Parathyroid adenoma (tissue), 2 donors: ENCODE data around the gene ADGRD2.

Experiments
- H2AFZ ChIP-seq: fragments of 300-600 bp; sonication (generic); one replicate; pipeline ENCODE4 v1.7.0; 2017; ENCODE audit warnings: antibody characterized with exemption, mild to moderate bottlenecking
- H3K27ac ChIP-seq: fragments of 300-600 bp; sonication (generic); one replicate; pipeline ENCODE4 v1.7.0; 2017
- H3K27me3 ChIP-seq: fragments of 300-600 bp; sonication (generic); one replicate; pipeline ENCODE4 v1.7.0; 2017; ENCODE audit warnings: low read length; ENCODE audit not compliant: control insufficient read depth, insufficient read depth
- H3K36me3 ChIP-seq: fragments of 300-600 bp; sonication (generic); one replicate; pipeline ENCODE4 v1.7.0; 2017; ENCODE audit warnings: low read length; ENCODE audit not compliant: control insufficient read depth, insufficient read depth
- H3K4me1 ChIP-seq: fragments of 300-600 bp; sonication (generic); one replicate; pipeline ENCODE4 v1.7.0; 2017; ENCODE audit warnings: control low read depth
- H3K4me2 ChIP-seq: fragments of 300-600 bp; sonication (generic); one replicate; pipeline ENCODE4 v1.7.0; 2017; ENCODE audit warnings: low read length
- H3K4me3 ChIP-seq: fragments of 300-600 bp; sonication (generic); one replicate; pipeline ENCODE4 v1.7.0; 2017; ENCODE audit warnings: low read depth, low read length
- H3K79me2 ChIP-seq: fragments of 300-600 bp; sonication (generic); one replicate; pipeline ENCODE4 v1.7.0; 2017; ENCODE audit warnings: control low read depth
- H3K9ac ChIP-seq: fragments of 300-600 bp; sonication (generic); one replicate; pipeline ENCODE4 v1.7.0; 2017; ENCODE audit warnings: mild to moderate bottlenecking
- H3K9me3 ChIP-seq: fragments of 300-600 bp; sonication (generic); one replicate; pipeline ENCODE4 v1.7.0; 2017; ENCODE audit warnings: low read length; ENCODE audit not compliant: control insufficient read depth
- CTCF ChIP-seq: fragments of 300-600 bp; sonication (generic); IDR thresholded peaks from one replicate; pipeline ENCODE4 v1.7.0; 2017; ENCODE audit warnings: antibody characterized with exemption, mild to moderate bottlenecking
- donor health status: primary hyperparathyroidism.

The ADGRD2 gene

GRCh38 chr9:124429530-124429867, 20.8 kb upstream of the ADGRD2 start:
- Histone ChIP-seq H3K27me3 (no peaks in the 10 kb centered on the region), H3K4me2 (no peak overlapping the region), H2AFZ (no peak overlapping the region), H3K4me3 (no peak overlapping the region), H3K79me2 (no peaks in the 10 kb centered on the region), H3K36me3 (no peaks in the 10 kb centered on the region), H3K9me3 (no peaks in the 10 kb centered on the region), H3K4me1 (no peaks in the 10 kb centered on the region), H3K27ac (no peak overlapping the region), H3K9ac (no peak overlapping the region)
- TF ChIP-seq CTCF: no peak

- Histone ChIP-seq H3K36me3 (no peaks in the 10 kb centered on the region), H3K79me2 (no peaks in the 10 kb centered on the region), H3K27me3 (no peaks in the 10 kb centered on the region), H3K27ac (no peak overlapping the region), H3K9ac (no peak overlapping the region), H3K4me2 (no peak overlapping the region), H3K9me3 (no peaks in the 10 kb centered on the region), H3K4me3 (no peak overlapping the region), H2AFZ (no peak overlapping the region), H3K4me1 (no peaks in the 10 kb centered on the region)
- no peak for TF ChIP-seq CTCF
Measured at GRCh38 chr9:124436320-124436719, 13.9 kb upstream of the ADGRD2 start.

- TF ChIP-seq CTCF: no peak
- Histone ChIP-seq H3K4me3 (no peak overlapping the region), H2AFZ (no peak overlapping the region), H3K9me3 (no peaks in the 10 kb centered on the region), H3K4me1 (no peaks in the 10 kb centered on the region), H3K4me2 (no peak overlapping the region), H3K36me3 (no peaks in the 10 kb centered on the region), H3K27me3 (no peaks in the 10 kb centered on the region), H3K79me2 (no peaks in the 10 kb centered on the region), H3K27ac (no peak overlapping the region), H3K9ac (no peak overlapping the region)
Measured at GRCh38 chr9:124437086-124437485, 13.2 kb upstream of the ADGRD2 start.

- no peak overlapping the region for H2AFZ ChIP-seq
- no peak overlapping the region for H3K9ac ChIP-seq
- no peak overlapping the region for H3K4me2 ChIP-seq
- H3K27ac ChIP-seq: no peak overlapping the region
- H3K9me3 ChIP-seq: no peaks in the 10 kb centered on the region
- H3K36me3 ChIP-seq: no peaks in the 10 kb centered on the region
- no peak overlapping the region for H3K4me3 ChIP-seq
- no peak for TF ChIP-seq CTCF
- no peaks in the 10 kb centered on the region for H3K4me1 ChIP-seq
- no peaks in the 10 kb centered on the region for H3K79me2 ChIP-seq
- H3K27me3 ChIP-seq: no peaks in the 10 kb centered on the region
Measured at GRCh38 chr9:124438091-124438490, 12.2 kb upstream of the ADGRD2 start.

- Histone ChIP-seq H3K4me1 (no peaks in the 10 kb centered on the region), H3K36me3 (no peaks in the 10 kb centered on the region), H3K4me3 (no peak overlapping the region), H3K9me3 (no peaks in the 10 kb centered on the region), H2AFZ (no peak overlapping the region), H3K9ac (no peak overlapping the region), H3K27me3 (no peaks in the 10 kb centered on the region), H3K79me2 (no peaks in the 10 kb centered on the region), H3K27ac (no peak overlapping the region), H3K4me2 (no peak overlapping the region)
- no peak for TF ChIP-seq CTCF
Measured at GRCh38 chr9:124439086-124439485, 11.2 kb upstream of the ADGRD2 start.
